H9 (cell line): ENCODE measurements around the gene HSPA12A. TPM values are rescaled to one million over a fixed set of nuclear protein-coding genes. Genes with fewer than 3 reads are reported as not detected.

ENCODE experiments used
- DNase-seq: peaks from one replicate; pipeline ENCODE4 v3.0.0-alpha.2; 2017
- H2AFZ ChIP-seq: one replicate; pipeline ENCODE4 v1.6.1; 2013; ENCODE audit warnings: mild to moderate bottlenecking, low read length, control low read depth, moderate library complexity
- H2AK5ac ChIP-seq: 2 replicates; pipeline ENCODE4 v1.6.1; 2013; ENCODE audit warnings: low read length, control low read depth, mixed read lengths; ENCODE audit not compliant: insufficient read length
- H2BK120ac ChIP-seq: one replicate; pipeline ENCODE4 v1.6.1; 2013; ENCODE audit warnings: low read depth, mild to moderate bottlenecking, low read length, control low read depth, inconsistent platforms; ENCODE audit not compliant: poor library complexity, severe bottlenecking
- H2BK12ac ChIP-seq: 2 replicates; pipeline ENCODE4 v1.6.1; 2013; ENCODE audit warnings: low read length, control low read depth, mixed read lengths, low read depth; ENCODE audit not compliant: insufficient read length
- H2BK15ac ChIP-seq: 2 replicates; pipeline ENCODE4 v1.6.1; 2013; ENCODE audit warnings: low read depth, low read length, control low read depth
- H2BK20ac ChIP-seq: one replicate; pipeline ENCODE4 v1.6.1; 2013; ENCODE audit warnings: low read depth, mild to moderate bottlenecking, low read length, control low read depth, inconsistent platforms; ENCODE audit not compliant: poor library complexity, severe bottlenecking
- H2BK5ac ChIP-seq: 2 replicates; pipeline ENCODE4 v1.6.1; 2013; ENCODE audit warnings: low read length, control low read depth, mixed read lengths; ENCODE audit not compliant: insufficient read length
- H3K14ac ChIP-seq: 2 replicates; pipeline ENCODE4 v1.6.1; 2013; ENCODE audit warnings: low read length, control low read depth; ENCODE audit not compliant: insufficient read depth
- H3K18ac ChIP-seq: 2 replicates; pipeline ENCODE4 v1.6.1; 2013; ENCODE audit warnings: low read depth, mild to moderate bottlenecking, mixed read lengths, low read length, control low read depth; ENCODE audit not compliant: insufficient read length
- H3K23ac ChIP-seq: 2 replicates; pipeline ENCODE4 v1.6.1; 2013; ENCODE audit warnings: low read length, control low read depth, mixed read lengths, low read depth; ENCODE audit not compliant: insufficient read length
- H3K23me2 ChIP-seq: 2 replicates; pipeline ENCODE4 v1.6.1; 2013; ENCODE audit warnings: low read depth, mild to moderate bottlenecking, mixed read lengths, low read length, control low read depth; ENCODE audit not compliant: insufficient read length, poor library complexity, severe bottlenecking
- H3K27ac ChIP-seq: 2 replicates; pipeline ENCODE4 v1.5.1; 2013; ENCODE audit warnings: low read length, control low read depth, mixed read lengths, low read depth; ENCODE audit not compliant: insufficient read length
- H3K27me3 ChIP-seq: 2 replicates; pipeline ENCODE4 v1.6.1; 2013; ENCODE audit warnings: low read length, control low read depth, inconsistent platforms; ENCODE audit not compliant: insufficient read depth
- H3K4ac ChIP-seq: 2 replicates; pipeline ENCODE4 v1.6.1; 2013; ENCODE audit warnings: low read depth, mild to moderate bottlenecking, control low read depth, inconsistent platforms, low read length, moderate library complexity
- H3K4me1 ChIP-seq: 2 replicates; pipeline ENCODE4 v1.6.1; 2013; ENCODE audit warnings: low read length, control low read depth, inconsistent platforms; ENCODE audit not compliant: insufficient read depth
- H3K4me2 ChIP-seq: 2 replicates; pipeline ENCODE4 v1.6.1; 2013; ENCODE audit warnings: low read length, control low read depth, mixed read lengths; ENCODE audit not compliant: insufficient read length, insufficient read depth
- H3K56ac ChIP-seq: 2 replicates; pipeline ENCODE4 v1.6.1; 2013; ENCODE audit warnings: low read depth, mild to moderate bottlenecking, mixed read lengths, low read length, control low read depth; ENCODE audit not compliant: insufficient read length
- H3K79me1 ChIP-seq: 2 replicates; pipeline ENCODE4 v1.6.1; 2013; ENCODE audit warnings: low read depth, mild to moderate bottlenecking, moderate library complexity, low read length, control low read depth, inconsistent platforms; ENCODE audit not compliant: insufficient read depth, poor library complexity, severe bottlenecking
- H3K79me2 ChIP-seq: 2 replicates; pipeline ENCODE4 v1.6.1; 2013; ENCODE audit warnings: low read length, control low read depth, inconsistent platforms; ENCODE audit not compliant: insufficient read depth
- H3K9ac ChIP-seq: 2 replicates; pipeline ENCODE4 v1.6.1; 2013; ENCODE audit warnings: low read length, control low read depth, mixed read lengths; ENCODE audit not compliant: insufficient read length; ENCODE audit errors: extremely low read depth
- H3K9me3 ChIP-seq: one replicate; pipeline ENCODE4 v1.6.1; 2013; ENCODE audit warnings: low read depth, low read length, inconsistent platforms; ENCODE audit not compliant: control insufficient read depth
- H3T11ph ChIP-seq: one replicate; pipeline ENCODE4 v1.6.1; 2013; ENCODE audit warnings: mild to moderate bottlenecking, low read length, control low read depth, inconsistent platforms
- H4K20me1 ChIP-seq: one replicate; pipeline ENCODE4 v1.6.1; 2013; ENCODE audit not compliant: control insufficient read depth, insufficient read length, insufficient read depth
- H4K5ac ChIP-seq: 2 replicates; pipeline ENCODE4 v1.6.1; 2013; ENCODE audit warnings: low read depth, mild to moderate bottlenecking, mixed read lengths, low read length, control low read depth; ENCODE audit not compliant: insufficient read length
- H4K8ac ChIP-seq: replicated peaks from 2 replicates; pipeline ENCODE4 v1.6.1; 2013; ENCODE audit warnings: low read length, control low read depth, mixed read lengths, low read depth; ENCODE audit not compliant: insufficient read length
- H4K91ac ChIP-seq: 2 replicates; pipeline ENCODE4 v1.6.1; 2013; ENCODE audit warnings: low read depth, mild to moderate bottlenecking, moderate library complexity, mixed read lengths, low read length, control low read depth; ENCODE audit not compliant: insufficient read length
- H3K27ac Mint-ChIP-seq, 3 experiments: 2 replicates in 2 of 3; 3 replicates in 1 of 3; pipeline ENCODE4 v1.8.0; 2020 to 2021; ENCODE audit warnings: mixed read lengths in 3 of 3, mild to moderate bottlenecking in 1 of 3, moderate library complexity in 1 of 3
- H3K27me3 Mint-ChIP-seq: 2 replicates; pipeline ENCODE4 v1.8.0; 2021; ENCODE audit warnings: low read depth, mild to moderate bottlenecking, moderate library complexity, mixed read lengths
- H3K36me3 Mint-ChIP-seq, 3 experiments: 2 replicates in 2 of 3; 3 replicates in 1 of 3; pipeline ENCODE4 v1.8.0; 2020 to 2021; ENCODE audit warnings: low read depth in 3 of 3, mixed read lengths in 3 of 3; ENCODE audit not compliant: insufficient read depth in 1 of 3
- H3K4me1 Mint-ChIP-seq, 2 experiments: 2 replicates each; pipeline ENCODE4 v1.8.0; 2020; ENCODE audit warnings: mixed read lengths in 2 of 2
- H3K4me3 Mint-ChIP-seq, 2 experiments: 2 replicates in 1 of 2; 3 replicates in 1 of 2; pipeline ENCODE4 v1.8.0; 2020 to 2021; ENCODE audit warnings: mild to moderate bottlenecking in 2 of 2, mixed read lengths in 2 of 2, moderate library complexity in 1 of 2
- H3K9me3 Mint-ChIP-seq, 2 experiments: 2 replicates in 1 of 2; 3 replicates in 1 of 2; pipeline ENCODE4 v1.8.0; 2020; ENCODE audit warnings: mild to moderate bottlenecking in 2 of 2, mixed read lengths in 2 of 2, moderate library complexity in 1 of 2
- WGBS: extraction: QIAGEN DNeasy Blood & Tissue Kit; methylation state at CpG from one replicate; pipeline ENCODE4 v1.1.7; 2013; ENCODE audit warnings: missing lambda C conversion rate, low lambda C conversion rate, mixed read lengths; ENCODE audit not compliant: insufficient read length; ENCODE audit errors: extremely low coverage; 5-methylcytosine and 5-hydroxymethylcytosine counted together
- long read RNA-seq: library from polyadenylated mRNA; unstranded; transcript quantifications from one replicate; pipeline ENCODE4 v2.0.0, GENCODE V29; 2020
- total RNA-seq: library from RNA; stranded (reverse); gene quantifications from 2 replicates; pipeline ENCODE4 v1.2.1, GENCODE V29; 2021
- TF ChIP-seq, protein P1 (sequence below): fragments of 200-600 bp; sonication (generic); conservative IDR thresholded peaks from 3 replicates; pipeline ENCODE4 v1.8.0; 2021; ENCODE audit warnings: antibody characterized with exemption, mild to moderate bottlenecking

The HSPA12A gene, protein sequence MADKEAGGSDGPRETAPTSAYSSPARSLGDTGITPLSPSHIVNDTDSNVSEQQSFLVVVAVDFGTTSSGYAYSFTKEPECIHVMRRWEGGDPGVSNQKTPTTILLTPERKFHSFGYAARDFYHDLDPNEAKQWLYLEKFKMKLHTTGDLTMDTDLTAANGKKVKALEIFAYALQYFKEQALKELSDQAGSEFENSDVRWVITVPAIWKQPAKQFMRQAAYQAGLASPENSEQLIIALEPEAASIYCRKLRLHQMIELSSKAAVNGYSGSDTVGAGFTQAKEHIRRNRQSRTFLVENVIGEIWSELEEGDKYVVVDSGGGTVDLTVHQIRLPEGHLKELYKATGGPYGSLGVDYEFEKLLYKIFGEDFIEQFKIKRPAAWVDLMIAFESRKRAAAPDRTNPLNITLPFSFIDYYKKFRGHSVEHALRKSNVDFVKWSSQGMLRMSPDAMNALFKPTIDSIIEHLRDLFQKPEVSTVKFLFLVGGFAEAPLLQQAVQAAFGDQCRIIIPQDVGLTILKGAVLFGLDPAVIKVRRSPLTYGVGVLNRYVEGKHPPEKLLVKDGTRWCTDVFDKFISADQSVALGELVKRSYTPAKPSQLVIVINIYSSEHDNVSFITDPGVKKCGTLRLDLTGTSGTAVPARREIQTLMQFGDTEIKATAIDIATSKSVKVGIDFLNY
- 2.9 and 3.2 TPM in 2 replicates for total RNA-seq
- long read RNA-seq, full-length matches to known transcripts, result 1 of 2 reads
- long read RNA-seq, partial matches to known transcripts, result 1 of 2 reads
- long read RNA-seq, other reads (novel, unspliced or antisense), result 0 of 2 reads

DNA sequence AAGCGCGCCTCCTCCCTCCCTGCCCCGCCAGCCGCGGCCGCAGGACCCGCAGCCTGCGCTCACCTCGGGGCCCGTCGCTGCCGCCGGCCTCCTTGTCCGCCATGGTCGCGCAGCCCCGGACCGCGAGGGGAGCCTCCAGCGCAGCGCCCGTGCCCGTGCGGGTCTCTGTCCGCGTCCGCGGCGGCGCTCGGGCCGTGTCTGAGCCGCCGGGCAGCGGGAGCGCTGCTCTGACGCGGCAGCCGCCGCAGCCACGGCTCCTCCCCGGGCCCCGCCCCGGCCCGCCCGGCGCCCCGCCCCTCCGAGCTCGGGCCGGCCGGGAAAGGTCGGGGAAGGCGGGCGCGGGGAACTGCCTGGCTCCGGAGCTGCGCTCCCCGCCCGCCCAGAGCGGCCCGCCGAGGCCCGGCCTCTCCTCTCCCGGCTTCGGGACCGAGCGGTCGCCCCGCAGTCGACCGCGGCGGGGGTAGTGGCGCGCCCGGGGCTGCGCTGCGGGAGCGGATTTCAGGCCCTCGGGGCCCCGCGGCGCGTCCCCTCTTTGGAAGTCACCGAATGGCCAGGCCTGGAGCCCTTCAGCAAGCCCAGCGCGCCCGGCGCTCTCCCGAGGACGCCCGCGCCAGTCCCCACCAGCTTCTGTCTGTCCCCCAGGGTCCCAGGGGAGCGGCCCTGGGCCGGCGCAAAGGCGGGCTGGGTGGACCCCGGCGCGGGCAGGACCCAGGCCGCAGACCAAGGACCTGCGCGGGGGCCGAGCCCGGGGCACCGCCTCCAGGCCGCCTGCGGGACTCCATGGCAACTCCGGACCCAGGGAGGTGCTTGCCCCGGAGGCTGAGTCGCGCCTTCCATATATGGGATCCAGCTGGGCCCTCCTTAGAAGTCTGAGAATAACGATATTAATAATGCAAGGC lies at the start of gene HSPA12A:
TSS of gene HSPA12A (minus strand) at position 200 of the 899 bp plus-strand sequence. CDS start at position 103, 97 bp downstream.
- no peak within 1 kb of the TSS for H2BK12ac ChIP-seq
- peaks cover 76% of the 10 kb centered on the region for H3K27me3 Mint-ChIP-seq
- no peak within 1 kb of the TSS for H3K27ac Mint-ChIP-seq
- H2BK20ac ChIP-seq, result no peak within 1 kb of the TSS
- TF ChIP-seq, protein P1, sequence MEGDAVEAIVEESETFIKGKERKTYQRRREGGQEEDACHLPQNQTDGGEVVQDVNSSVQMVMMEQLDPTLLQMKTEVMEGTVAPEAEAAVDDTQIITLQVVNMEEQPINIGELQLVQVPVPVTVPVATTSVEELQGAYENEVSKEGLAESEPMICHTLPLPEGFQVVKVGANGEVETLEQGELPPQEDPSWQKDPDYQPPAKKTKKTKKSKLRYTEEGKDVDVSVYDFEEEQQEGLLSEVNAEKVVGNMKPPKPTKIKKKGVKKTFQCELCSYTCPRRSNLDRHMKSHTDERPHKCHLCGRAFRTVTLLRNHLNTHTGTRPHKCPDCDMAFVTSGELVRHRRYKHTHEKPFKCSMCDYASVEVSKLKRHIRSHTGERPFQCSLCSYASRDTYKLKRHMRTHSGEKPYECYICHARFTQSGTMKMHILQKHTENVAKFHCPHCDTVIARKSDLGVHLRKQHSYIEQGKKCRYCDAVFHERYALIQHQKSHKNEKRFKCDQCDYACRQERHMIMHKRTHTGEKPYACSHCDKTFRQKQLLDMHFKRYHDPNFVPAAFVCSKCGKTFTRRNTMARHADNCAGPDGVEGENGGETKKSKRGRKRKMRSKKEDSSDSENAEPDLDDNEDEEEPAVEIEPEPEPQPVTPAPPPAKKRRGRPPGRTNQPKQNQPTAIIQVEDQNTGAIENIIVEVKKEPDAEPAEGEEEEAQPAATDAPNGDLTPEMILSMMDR, result no peak
- peaks cover 2 to 3% of the 10 kb centered on the region in 2 experiments; a peak in 2 of 5 replicates for H3K9me3 Mint-ChIP-seq
- no peaks in the 10 kb centered on the region for H3K79me2 ChIP-seq
- no peak within 1 kb of the TSS for H3K27ac ChIP-seq
- no peaks in the 10 kb centered on the region for H4K20me1 ChIP-seq
- H3K23me2 ChIP-seq, result peaks cover 11% of the 10 kb centered on the region
- no peak within 1 kb of the TSS for H2AK5ac ChIP-seq
- H3K4me3 Mint-ChIP-seq, result peak within 1 kb of the TSS; percentile 64 to 79
- peak within 1 kb of the TSS; percentile 60 for H3K4me2 ChIP-seq
- no peak within 1 kb of the TSS for H3K9ac ChIP-seq
- no CpG with 5 or more reads among the region's 114 CpGs for WGBS
- no peaks in the 10 kb centered on the region for H3K4me1 ChIP-seq
- peaks cover 16% of the 10 kb centered on the region for H3K27me3 ChIP-seq
- H3K36me3 Mint-ChIP-seq, result no peaks in the 10 kb centered on the region
- H3K14ac ChIP-seq, result no peak within 1 kb of the TSS; the same call in none of the 2 replicates
- no peak within 1 kb of the TSS for H2BK15ac ChIP-seq
- H3K4me1 Mint-ChIP-seq, result peaks cover 2 to 14% of the 10 kb centered on the region in 2 experiments; a peak in 2 of 4 replicates
- peak; percentile 74 for DNase-seq
- H2BK120ac ChIP-seq, result no peak within 1 kb of the TSS
- H4K5ac ChIP-seq, result no peak within 1 kb of the TSS
- no peaks in the 10 kb centered on the region for H3K79me1 ChIP-seq
- H3K4ac ChIP-seq, result no peak within 1 kb of the TSS
- H4K91ac ChIP-seq, result no peak within 1 kb of the TSS
- H2BK5ac ChIP-seq, result no peak within 1 kb of the TSS
- no peaks in the 10 kb centered on the region for H3K9me3 ChIP-seq
- no peak within 1 kb of the TSS for H3K18ac ChIP-seq
- H4K8ac ChIP-seq, result no peak within 1 kb of the TSS
- no peak within 1 kb of the TSS for H3K56ac ChIP-seq
- no peak within 1 kb of the TSS for H3K23ac ChIP-seq
- no peak within 1 kb of the TSS for H3T11ph ChIP-seq
- H2AFZ ChIP-seq, result no peak within 1 kb of the TSS
